SK-N-MC (cell line): ENCODE measurements around the gene AQP11.

Source experiments
- EZH2 ChIP-seq: fragments of 200-600 bp; sonication (generic); IDR thresholded peaks from one replicate; pipeline ENCODE4 v1.6.1; 2017; ENCODE audit warnings: antibody characterized with exemption
- POLR2AphosphoS5 ChIP-seq: IDR thresholded peaks from 2 replicates; pipeline ENCODE4 v1.6.1; 2012; ENCODE audit warnings: mild to moderate bottlenecking, low read depth, low read length, borderline replicate concordance

- no peak for TF ChIP-seq EZH2
- no peak for TF ChIP-seq POLR2AphosphoS5
Measured at GRCh38 chr11:77650123-77650522, 60.4 kb downstream of the AQP11 start.
